ENCODE data around the gene PPM1L. TPM values are rescaled to one million over a fixed set of nuclear protein-coding genes. Genes with fewer than 3 reads are reported as not detected.

The PPM1L gene
- total RNA-seq, 1 donor from 2014 or later: 5.8 TPM

GRCh38 chr3:160780245-160780644, 24.2 kb downstream of the PPM1L start:
- H3K36me3 Mint-ChIP-seq (ENCODE audit: low read depth): no peaks in the 10 kb centered on the region
- no peak for ATAC-seq (ENCODE audit: low read depth)
- POLR2A ChIA-PET: interaction anchor here (0.5 kb wide), 1 partner anchor 35 kb away, joined by 4 read pairs; no protein-coding TSS in a partner anchor
- CTCF ChIA-PET: no interaction called here
- no peaks in the 10 kb centered on the region for H3K9me3 Mint-ChIP-seq
- no peaks in the 10 kb centered on the region for H3K27me3 Mint-ChIP-seq
- peaks cover 6% of the 10 kb centered on the region for H3K4me1 Mint-ChIP-seq
- intact Hi-C loops (cut with micrococcal nuclease): no loop called here
- TF ChIP-seq CTCF (IDR thresholded peaks at IDR 0.05): no peak
- H3K4me3 Mint-ChIP-seq: no peak overlapping the region
- H3K27ac Mint-ChIP-seq: no peak overlapping the region
- no peak for DNase-seq

- Mint-ChIP-seq H3K27ac (no peak overlapping the region), H3K4me3 (no peak overlapping the region), H3K36me3 (ENCODE audit: low read depth) (no peaks in the 10 kb centered on the region), H3K9me3 (no peaks in the 10 kb centered on the region), H3K27me3 (no peaks in the 10 kb centered on the region), H3K4me1 (peaks cover 6% of the 10 kb centered on the region)
- intact Hi-C loops (cut with micrococcal nuclease): no loop called here
- CTCF ChIA-PET: no interaction called here
- ATAC-seq (ENCODE audit: low read depth) (no peak), DNase-seq (no peak)
- TF ChIP-seq CTCF (IDR thresholded peaks at IDR 0.05): no peak
- POLR2A ChIA-PET: no interaction called here
Measured at GRCh38 chr3:160781402-160781801, 25.4 kb downstream of the PPM1L start.

GRCh38 chr3:160781863-160782262, 25.8 kb downstream of the PPM1L start:
- DNase-seq (no peak), ATAC-seq (ENCODE audit: low read depth) (no peak)
- no peaks in the 10 kb centered on the region for H3K36me3 Mint-ChIP-seq (ENCODE audit: low read depth)
- TF ChIP-seq CTCF (IDR thresholded peaks at IDR 0.05): no peak
- no peak overlapping the region for H3K27ac Mint-ChIP-seq
- H3K4me3 Mint-ChIP-seq: no peak overlapping the region
- peaks cover 3% of the 10 kb centered on the region for H3K9me3 Mint-ChIP-seq
- H3K4me1 Mint-ChIP-seq: peaks cover 6% of the 10 kb centered on the region
- CTCF ChIA-PET: no interaction called here
- no peaks in the 10 kb centered on the region for H3K27me3 Mint-ChIP-seq
- POLR2A ChIA-PET: no interaction called here
- intact Hi-C loops (cut with micrococcal nuclease): no loop called here

GRCh38 chr3:160784853-160785252, 28.8 kb downstream of the PPM1L start:
- no peak overlapping the region for H3K27ac Mint-ChIP-seq
- H3K4me1 Mint-ChIP-seq: peaks cover 6% of the 10 kb centered on the region
- H3K36me3 Mint-ChIP-seq (ENCODE audit: low read depth): peaks cover 3% of the 10 kb centered on the region
- no peak for DNase-seq
- peaks cover 16% of the 10 kb centered on the region for H3K9me3 Mint-ChIP-seq
- no peak for TF ChIP-seq CTCF (IDR thresholded peaks at IDR 0.05)
- POLR2A ChIA-PET: no interaction called here
- CTCF ChIA-PET: no interaction called here
- no peak overlapping the region for H3K4me3 Mint-ChIP-seq
- intact Hi-C loops (cut with micrococcal nuclease): no loop called here
- no peaks in the 10 kb centered on the region for H3K27me3 Mint-ChIP-seq
- ATAC-seq (ENCODE audit: low read depth): no peak

GRCh38 chr3:160790726-160791125, 34.7 kb downstream of the PPM1L start:
- peaks cover 16% of the 10 kb centered on the region for H3K9me3 Mint-ChIP-seq
- ATAC-seq (ENCODE audit: low read depth): no peak
- no peak overlapping the region for H3K4me3 Mint-ChIP-seq
- no peak overlapping the region for H3K27ac Mint-ChIP-seq
- intact Hi-C loops (cut with micrococcal nuclease): no loop called here
- no peaks in the 10 kb centered on the region for H3K27me3 Mint-ChIP-seq
- no peak for DNase-seq
- peaks cover 3% of the 10 kb centered on the region for H3K36me3 Mint-ChIP-seq (ENCODE audit: low read depth)
- H3K4me1 Mint-ChIP-seq: no peaks in the 10 kb centered on the region
- TF ChIP-seq CTCF (IDR thresholded peaks at IDR 0.05): no peak
- ChIA-PET POLR2A (no interaction called here), CTCF (no interaction called here)

Data from activated B cell treated with CpG ODN at 0.5 μM for 24 hours (primary cell).